Caco-2 (cell line): ENCODE results near the gene JUND. TPM values are rescaled to one million over a fixed set of nuclear protein-coding genes. Genes with fewer than 3 reads are reported as not detected.

Experiments used
- BruUV-seq: library from RNA; stranded (reverse); fragments of 400-500 nt; replicated peaks from 2 replicates; lab custom pipeline; 2021; lab: Mats Ljungman, UMichigan
- CTCF ChIA-PET: fragments of 300-600 bp; sonication (Branson Sonifier 250); formaldehyde crosslinking; loops from one replicate; lab custom pipeline; 2022; ENCODE audit warnings: antibody characterized with exemption; lab: Charles Lee
- POLR2A ChIA-PET: fragments of 300-600 bp; sonication (Branson Sonifier 250); formaldehyde crosslinking; loops from one replicate; lab custom pipeline; 2022; ENCODE audit warnings: antibody characterized with exemption; lab: Charles Lee
- DNase-seq, 2 experiments: peaks; one replicate each; pipeline versions ENCODE4 v3.0.0 to v3.0.0-alpha.2; 2020 to 2022
- H3K27me3 ChIP-seq: replicated peaks from 2 replicates; pipeline ENCODE4 v1.6.0; 2011; ENCODE audit warnings: low read length; ENCODE audit not compliant: control insufficient read depth, insufficient read depth
- H3K36me3 ChIP-seq: 2 replicates; pipeline ENCODE4 v1.5.1; 2011; ENCODE audit warnings: low read length; ENCODE audit not compliant: control insufficient read depth, insufficient read depth
- H3K4me1 ChIP-seq: fragments of 250-450 bp; sonication (Bioruptor Pico); 2 replicates; pipeline ENCODE4 v1.5.1; 2020; ENCODE audit warnings: mild to moderate bottlenecking
- H3K4me3 ChIP-seq: 2 replicates; pipeline ENCODE4 v1.5.1; 2011; ENCODE audit warnings: low read depth, mild to moderate bottlenecking, control low read depth, low read length
- H3K9me3 ChIP-seq: fragments of 250-450 bp; sonication (Bioruptor Pico); 2 replicates; pipeline ENCODE4 v1.5.1; 2020; ENCODE audit warnings: mild to moderate bottlenecking, moderate library complexity
- H3K27ac Mint-ChIP-seq: one replicate; pipeline ENCODE4 v1.8.0; 2022; ENCODE audit warnings: mixed read lengths; ENCODE audit not compliant: unreplicated experiment
- H3K27me3 Mint-ChIP-seq: one replicate; pipeline ENCODE4 v1.8.0; 2022; ENCODE audit warnings: mixed read lengths; ENCODE audit not compliant: insufficient read depth, unreplicated experiment
- H3K36me3 Mint-ChIP-seq: one replicate; pipeline ENCODE4 v1.8.0; 2022; ENCODE audit warnings: mild to moderate bottlenecking, mixed read lengths; ENCODE audit not compliant: insufficient read depth, unreplicated experiment
- H3K4me1 Mint-ChIP-seq: one replicate; pipeline ENCODE4 v1.8.0; 2022; ENCODE audit warnings: low read depth, mixed read lengths; ENCODE audit not compliant: unreplicated experiment
- H3K4me3 Mint-ChIP-seq: one replicate; pipeline ENCODE4 v1.8.0; 2022; ENCODE audit warnings: mild to moderate bottlenecking, moderate library complexity, mixed read lengths; ENCODE audit not compliant: unreplicated experiment
- H3K9me3 Mint-ChIP-seq: one replicate; pipeline ENCODE4 v1.8.0; 2022; ENCODE audit warnings: mixed read lengths; ENCODE audit not compliant: unreplicated experiment
- CTCF ChIP-seq, 2 experiments: fragments of 200-600 bp in 1 of 2; IDR thresholded peaks; 1 replicate in 1 of 2; 2 replicates in 1 of 2; pipeline versions ENCODE4 v1.5.1 to v1.8.0; 2011 to 2022; ENCODE audit warnings: antibody characterized with exemption in 1 of 2, control low read depth in 1 of 2, inconsistent platforms in 1 of 2, low read depth in 1 of 2, low read length in 1 of 2, mild to moderate bottlenecking in 1 of 2, moderate library complexity in 1 of 2; ENCODE audit not compliant: insufficient read depth in 1 of 2, severe bottlenecking in 1 of 2, unreplicated experiment in 1 of 2
- intact Hi-C: fragments of 100-400 bp; cut with micrococcal nuclease; formaldehyde crosslinking; loops from one replicate; pipeline ENCODE4 v1.10.0; 2022; ENCODE audit not compliant: unreplicated experiment
- total RNA-seq: library from RNA; stranded (reverse); gene quantifications from 2 replicates; pipeline ENCODE4 v1.2.3, GENCODE V29; 2022

JUND gene
- total RNA-seq, 1 experiment from 2014 or later, result 75.5 TPM

GRCh38 chr19:18280247-18281081 is 958 bp downstream of the JUND start:
- Mint-ChIP-seq H3K36me3 (peaks cover 62% of the 10 kb centered on the region), H3K4me1 (peaks cover 20% of the 10 kb centered on the region), H3K9me3 (no peaks in the 10 kb centered on the region), H3K4me3 (peak overlapping the region; percentile 93), H3K27ac (peak overlapping the region; percentile 99), H3K27me3 (peaks cover 6% of the 10 kb centered on the region)
- ChIA-PET POLR2A (interaction anchor here (0.5 to 4.8 kb wide), 18 partner anchors 9 to 875 kb away, joined by 3 to 225 read pairs (median 8); partner anchors contain the start of genes BST2, GDF15, KXD1 and LSM4), CTCF (interaction anchor here (0.7 to 4.8 kb wide), 13 partner anchors 9 to 167 kb away, joined by 3 to 155 read pairs (median 10); partner anchors contain the start of genes GDF15, LSM4, MPV17L2 and SSBP4)
- peak; percentile 63 to 71 for DNase-seq
- intact Hi-C loops, result no loop called here
- peaks cover 3% of the 10 kb centered on the region; the same call in 1 of the 2 replicates for H3K36me3 ChIP-seq
- no peaks in the 10 kb centered on the region for H3K9me3 ChIP-seq
- H3K27me3 ChIP-seq, result no peaks in the 10 kb centered on the region
- BruUV-seq, result no TSS peak
- peaks cover 27% of the 10 kb centered on the region for H3K4me1 ChIP-seq
- no peak for TF ChIP-seq CTCF (IDR thresholded peaks at IDR 0.05; ENCODE audit: insufficient read depth in 1 of 2, low read depth in 1 of 2, low read length in 1 of 2, severe bottlenecking in 1 of 2, unreplicated experiment in 1 of 2)
- peak overlapping the region; percentile 94 for H3K4me3 ChIP-seq

GRCh38 chr19:18279516-18280246 is 1.7 kb downstream of the JUND start:
- peaks cover 3% of the 10 kb centered on the region; the same call in 1 of the 2 replicates for H3K36me3 ChIP-seq
- Mint-ChIP-seq H3K27me3 (peaks cover 6% of the 10 kb centered on the region), H3K4me3 (peak overlapping the region; percentile 93), H3K4me1 (peaks cover 20% of the 10 kb centered on the region), H3K9me3 (no peaks in the 10 kb centered on the region), H3K27ac (peak overlapping the region; percentile 99), H3K36me3 (peaks cover 70% of the 10 kb centered on the region)
- no peaks in the 10 kb centered on the region for H3K27me3 ChIP-seq
- DNase-seq, result peak; percentile 93 to 94
- TF ChIP-seq CTCF (IDR thresholded peaks at IDR 0.05; ENCODE audit: insufficient read depth in 1 of 2, low read depth in 1 of 2, low read length in 1 of 2, severe bottlenecking in 1 of 2, unreplicated experiment in 1 of 2), result peak; percentile 81 to 88
- intact Hi-C loops, result loop anchor here (1.0 kb wide), 2 partner anchors 44 to 49 kb away; partner anchors contain the start of gene LSM4
- no peaks in the 10 kb centered on the region for H3K9me3 ChIP-seq
- BruUV-seq, result TSS peak; percentile 45
- CTCF ChIA-PET, result interaction anchor here (0.5 to 4.8 kb wide), 38 partner anchors 9 to 987 kb away, joined by 3 to 155 read pairs (median 4); partner anchors contain the start of genes GDF15, LSM4, MPV17L2 and RAB3A
- H3K4me1 ChIP-seq, result peaks cover 34% of the 10 kb centered on the region
- POLR2A ChIA-PET, result interaction anchor here (0.5 to 4.8 kb wide), 18 partner anchors 13 to 874 kb away, joined by 3 to 225 read pairs (median 4); partner anchors contain the start of genes BST2, GDF15, KXD1 and LSM4
- peak overlapping the region; percentile 94 for H3K4me3 ChIP-seq

GRCh38 chr19:18279266-18279515 is 2.2 kb downstream of the JUND start:
- H3K9me3 Mint-ChIP-seq, result no peaks in the 10 kb centered on the region

More at GRCh38 chr19:18279266-18279515, 2.2 kb downstream of the JUND start:
- intact Hi-C loops, result loop anchor here (1.0 kb wide), 2 partner anchors 44 to 49 kb away; partner anchors contain the start of gene LSM4
- H3K4me3 Mint-ChIP-seq, result peak overlapping the region; percentile 93
- ChIA-PET POLR2A (interaction anchor here (0.6 to 4.8 kb wide), 7 partner anchors 13 to 138 kb away, joined by 4 to 225 read pairs (median 6); partner anchors contain the start of gene LSM4), CTCF (interaction anchor here (0.6 to 4.8 kb wide), 24 partner anchors 13 to 244 kb away, joined by 3 to 155 read pairs (median 6); partner anchors contain the start of genes LSM4, RAB3A and SSBP4)
- peaks cover 6% of the 10 kb centered on the region for H3K27me3 Mint-ChIP-seq
- H3K36me3 Mint-ChIP-seq, result peaks cover 75% of the 10 kb centered on the region
- H3K27me3 ChIP-seq, result no peaks in the 10 kb centered on the region
- TF ChIP-seq CTCF (IDR thresholded peaks at IDR 0.05; ENCODE audit: insufficient read depth in 1 of 2, low read depth in 1 of 2, low read length in 1 of 2, severe bottlenecking in 1 of 2, unreplicated experiment in 1 of 2), result no peak
- peaks cover 3% of the 10 kb centered on the region; the same call in 1 of the 2 replicates for H3K36me3 ChIP-seq
- peaks cover 20% of the 10 kb centered on the region for H3K4me1 Mint-ChIP-seq
- peaks cover 39% of the 10 kb centered on the region for H3K4me1 ChIP-seq
- no peak for DNase-seq
- H3K9me3 ChIP-seq, result no peaks in the 10 kb centered on the region
- peak overlapping the region; percentile 99 for H3K27ac Mint-ChIP-seq
- no TSS peak for BruUV-seq
- peak overlapping the region; percentile 94 for H3K4me3 ChIP-seq
